ENCODE measurements around the gene EWSR1. TPM values are rescaled to one million over a fixed set of nuclear protein-coding genes. Genes with fewer than 3 reads are reported as not detected.

The EWSR1 gene
- total RNA-seq, 6 experiments from 2014 or later = 200 to 291 (median 270) TPM

DNA sequence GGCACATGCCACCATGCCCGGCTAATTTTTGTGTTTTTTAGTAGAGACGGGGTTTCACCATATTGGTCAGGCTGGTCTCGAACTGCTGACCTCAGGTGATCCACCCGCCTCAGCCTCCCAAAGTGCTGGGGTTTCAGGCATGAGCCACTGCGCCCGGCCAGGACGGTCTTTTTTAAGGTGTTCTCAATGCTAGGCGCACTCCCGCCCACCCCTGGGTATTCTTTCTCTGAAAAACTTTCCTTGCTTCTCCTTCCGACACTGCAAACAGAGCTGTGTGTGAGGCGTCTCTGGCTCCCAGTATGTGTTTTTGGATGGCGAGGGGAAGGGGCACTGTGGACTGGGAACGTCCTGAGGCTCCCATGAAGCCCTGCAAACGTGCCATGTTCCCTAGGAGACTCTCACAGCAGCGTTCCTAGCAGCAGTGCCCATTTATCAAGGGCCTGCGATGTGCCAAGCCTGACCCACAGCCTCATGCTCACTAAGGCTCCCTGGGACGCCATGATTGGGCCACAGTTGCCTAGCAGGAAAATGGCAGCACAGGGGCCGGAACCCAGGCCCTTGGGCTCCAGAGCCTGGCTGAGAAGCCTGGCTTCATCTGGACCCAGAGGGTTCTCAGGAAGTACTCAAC, 49.9 kb downstream of the EWSR1 start:
- peaks cover 10% of the 10 kb centered on the region for H3K4me1 Mint-ChIP-seq (ENCODE audit: low read depth)
- no peak for TF ChIP-seq CTCF (IDR thresholded peaks at IDR 0.05)
- H3K27me3 Mint-ChIP-seq (ENCODE audit: insufficient read depth) = peaks cover 19% of the 10 kb centered on the region
- H3K36me3 Mint-ChIP-seq (ENCODE audit: low read depth) = peaks cover 1% of the 10 kb centered on the region; the same call in 1 of the 2 replicates
- no peaks in the 10 kb centered on the region for H3K9me3 Mint-ChIP-seq
- no peak overlapping the region for H3K27ac Mint-ChIP-seq
- no peak for DNase-seq
- H3K4me3 Mint-ChIP-seq = no peak overlapping the region

GRCh38 chr22:29319072-29319471, 51.0 kb downstream of the EWSR1 start:
- DNase-seq = no peak
- peaks cover 19% of the 10 kb centered on the region for H3K27me3 Mint-ChIP-seq (ENCODE audit: insufficient read depth)
- no peak overlapping the region for H3K4me3 Mint-ChIP-seq
- no peaks in the 10 kb centered on the region for H3K9me3 Mint-ChIP-seq
- H3K27ac Mint-ChIP-seq = no peak overlapping the region
- H3K36me3 Mint-ChIP-seq (ENCODE audit: low read depth) = no peaks in the 10 kb centered on the region
- TF ChIP-seq CTCF (IDR thresholded peaks at IDR 0.05) = no peak
- H3K4me1 Mint-ChIP-seq (ENCODE audit: low read depth) = peaks cover 8% of the 10 kb centered on the region

DNA sequence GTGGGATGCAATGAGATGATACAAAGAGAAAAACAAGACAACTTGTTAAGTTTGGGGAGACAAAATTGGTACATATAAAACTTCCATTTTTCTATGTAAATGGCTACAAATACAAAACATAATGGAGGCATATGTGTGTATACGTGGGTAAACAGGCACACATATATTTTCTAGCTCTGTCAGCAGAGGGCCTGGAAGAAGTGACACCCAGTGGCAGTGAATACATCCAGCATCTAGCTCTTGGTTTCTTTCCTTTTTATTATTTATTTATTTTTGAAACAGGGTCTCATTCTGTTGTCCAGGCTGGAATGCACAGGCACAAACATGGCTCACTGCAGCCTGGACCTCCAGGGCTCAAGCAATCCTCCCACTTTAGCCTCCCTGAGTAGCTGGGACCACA, 52.5 kb downstream of the EWSR1 start:
- peak; percentile 53 for TF ChIP-seq CTCF (IDR thresholded peaks at IDR 0.05)
- Mint-ChIP-seq H3K9me3 (no peaks in the 10 kb centered on the region), H3K4me3 (no peak overlapping the region), H3K4me1 (ENCODE audit: low read depth) (no peaks in the 10 kb centered on the region), H3K27ac (no peak overlapping the region), H3K27me3 (ENCODE audit: insufficient read depth) (peaks cover 12% of the 10 kb centered on the region), H3K36me3 (ENCODE audit: low read depth) (no peaks in the 10 kb centered on the region)
- no peak for DNase-seq

- H3K4me3 Mint-ChIP-seq = no peak overlapping the region
- H3K27me3 Mint-ChIP-seq (ENCODE audit: insufficient read depth) = peaks cover 2% of the 10 kb centered on the region; the same call in 1 of the 2 replicates
Measured at GRCh38 chr22:29323641-29324040, 55.6 kb downstream of the EWSR1 start.

GRCh38 chr22:29325356-29325755, 57.3 kb downstream of the EWSR1 start:
- no peak for DNase-seq
- Mint-ChIP-seq H3K36me3 (ENCODE audit: low read depth) (no peaks in the 10 kb centered on the region), H3K4me1 (ENCODE audit: low read depth) (peaks cover 6% of the 10 kb centered on the region), H3K9me3 (no peaks in the 10 kb centered on the region), H3K27me3 (ENCODE audit: insufficient read depth) (peaks cover 2% of the 10 kb centered on the region), H3K4me3 (no peak overlapping the region), H3K27ac (no peak overlapping the region)
- no peak for TF ChIP-seq CTCF (IDR thresholded peaks at IDR 0.05)

More at GRCh38 chr22:29323641-29324040, 55.6 kb downstream of the EWSR1 start:
- DNase-seq = no peak
- Mint-ChIP-seq H3K9me3 (no peaks in the 10 kb centered on the region), H3K4me1 (ENCODE audit: low read depth) (no peaks in the 10 kb centered on the region), H3K36me3 (ENCODE audit: low read depth) (no peaks in the 10 kb centered on the region), H3K27ac (no peak overlapping the region)
- no peak for TF ChIP-seq CTCF (IDR thresholded peaks at IDR 0.05)
